Thymus (tissue), 11 donors: ENCODE results near the gene AIRE. TPM values are rescaled to one million over a fixed set of nuclear protein-coding genes. Genes with fewer than 3 reads are reported as not detected.

Experiments
- DNase-seq, 9 donors: peaks; one replicate each; pipeline ENCODE4 v3.0.0-alpha.2; 2013; ENCODE audit warnings: low spot score in 9 of 9, low read depth in 6 of 9, missing footprints in 1 of 9
- H3K27ac ChIP-seq, 2 donors: one replicate each; pipeline ENCODE4 v1.5.1; 2013; ENCODE audit warnings: control low read depth in 1 of 2, low read depth in 1 of 2, low read length in 1 of 2, mild to moderate bottlenecking in 1 of 2, moderate library complexity in 1 of 2
- H3K27me3 ChIP-seq, 2 donors: one replicate each; pipeline ENCODE4 v1.5.1; 2013; ENCODE audit warnings: low read length in 1 of 2; ENCODE audit not compliant: control insufficient read depth in 2 of 2, insufficient read depth in 1 of 2
- H3K36me3 ChIP-seq, 2 donors: one replicate each; pipeline ENCODE4 v1.5.1; 2013; ENCODE audit warnings: low read length in 1 of 2, mild to moderate bottlenecking in 1 of 2, moderate library complexity in 1 of 2; ENCODE audit not compliant: control insufficient read depth in 2 of 2, insufficient read depth in 2 of 2
- H3K4me1 ChIP-seq, 2 donors: one replicate each; pipeline ENCODE4 v1.5.1; 2013; ENCODE audit warnings: low read length in 2 of 2; ENCODE audit not compliant: control insufficient read depth in 2 of 2, insufficient read depth in 2 of 2
- H3K4me3 ChIP-seq, 2 donors: one replicate each; pipeline ENCODE4 v1.5.1; 2013; ENCODE audit warnings: low read length in 2 of 2, control low read depth in 1 of 2, mild to moderate bottlenecking in 1 of 2
- H3K9me3 ChIP-seq, 2 donors: one replicate each; pipeline ENCODE4 v1.5.1; 2013; ENCODE audit warnings: low read length in 1 of 2, mild to moderate bottlenecking in 1 of 2; ENCODE audit not compliant: control insufficient read depth in 2 of 2, insufficient read depth in 1 of 2
- WGBS: extraction: QIAGEN DNeasy Blood & Tissue Kit; methylation state at CpG from one replicate; pipeline ENCODE4 v1.1.7; 2013; 5-methylcytosine and 5-hydroxymethylcytosine counted together
- polyA plus RNA-seq: library from polyadenylated mRNA; stranded (reverse); fragments of 200-250 nt; gene quantifications from one replicate; pipeline ENCODE4 v1.2.3, GENCODE V29; 2013
- total RNA-seq: library from RNA; stranded (reverse); fragments of 120-200 nt; gene quantifications from one replicate; pipeline ENCODE4 v1.2.4, GENCODE V29; 2013
- donor health status: healthy.

The AIRE gene
- total and polyA plus RNA-seq, 2 donors = 11.9 to 52.2 TPM

GRCh38 chr21:44289381-44290010 is 3.8 kb downstream of the AIRE start:
- Histone ChIP-seq H3K36me3 (no peaks in the 10 kb centered on the region), H3K27ac (no peak overlapping the region), H3K4me3 (no peak overlapping the region), H3K27me3 (peaks cover 0 to 38% of the 10 kb centered on the region in 2 donors), H3K9me3 (no peaks in the 10 kb centered on the region), H3K4me1 (no peaks in the 10 kb centered on the region)
- WGBS = 96% methylated on average over 24 of the region's 24 CpGs
- DNase-seq = no peak

GRCh38 chr21:44290327-44291077 is 4.8 kb downstream of the AIRE start:
- no peaks in the 10 kb centered on the region for H3K36me3 ChIP-seq
- WGBS = 96% methylated on average over 16 of the region's 16 CpGs
- H3K4me1 ChIP-seq = peaks cover 0 to under 1% of the 10 kb centered on the region in 2 donors
- no peak for DNase-seq
- H3K9me3 ChIP-seq = no peaks in the 10 kb centered on the region
- no peak overlapping the region for H3K4me3 ChIP-seq
- no peak overlapping the region for H3K27ac ChIP-seq
- peaks cover 0 to 28% of the 10 kb centered on the region in 2 donors for H3K27me3 ChIP-seq

- WGBS = 90% methylated on average over 33 of the region's 33 CpGs
- peaks cover 0 to 25% of the 10 kb centered on the region in 2 donors for H3K27me3 ChIP-seq
- no peak for DNase-seq
Observed at GRCh38 chr21:44291078-44291935, 5.6 kb downstream of the AIRE start.

GRCh38 chr21:44291936-44292811 is 6.5 kb downstream of the AIRE start:
- no peaks in the 10 kb centered on the region for H3K9me3 ChIP-seq
- WGBS = 91% methylated on average over 25 of the region's 25 CpGs
- H3K27ac ChIP-seq = no peak overlapping the region
- peaks cover 0 to 8% of the 10 kb centered on the region in 2 donors for H3K4me1 ChIP-seq
- no peaks in the 10 kb centered on the region for H3K36me3 ChIP-seq
- H3K4me3 ChIP-seq = no peak overlapping the region
- no peak for DNase-seq
- H3K27me3 ChIP-seq = peaks cover 0 to 19% of the 10 kb centered on the region in 2 donors

More at GRCh38 chr21:44291078-44291935, 5.6 kb downstream of the AIRE start:
- H3K27ac ChIP-seq = no peak overlapping the region
- no peak overlapping the region for H3K4me3 ChIP-seq
- peaks cover 0 to 8% of the 10 kb centered on the region in 2 donors for H3K4me1 ChIP-seq
- H3K36me3 ChIP-seq = no peaks in the 10 kb centered on the region
- H3K9me3 ChIP-seq = no peaks in the 10 kb centered on the region

- H3K9me3 ChIP-seq = no peaks in the 10 kb centered on the region
- H3K27ac ChIP-seq = no peak overlapping the region
- no peak for DNase-seq
- WGBS = 96% methylated on average over 15 of the region's 15 CpGs
- no peaks in the 10 kb centered on the region for H3K36me3 ChIP-seq
- H3K4me3 ChIP-seq = no peak overlapping the region
- H3K4me1 ChIP-seq = peaks cover 2 to 14% of the 10 kb centered on the region in 2 donors
- H3K27me3 ChIP-seq = peaks cover 0 to 19% of the 10 kb centered on the region in 2 donors
Observed at GRCh38 chr21:44292812-44293195, 7.1 kb downstream of the AIRE start.

- Histone ChIP-seq H3K4me1 (peaks cover 2 to 18% of the 10 kb centered on the region in 2 donors), H3K36me3 (no peaks in the 10 kb centered on the region), H3K9me3 (no peaks in the 10 kb centered on the region), H3K27me3 (peaks cover 0 to 19% of the 10 kb centered on the region in 2 donors), H3K4me3 (no peak overlapping the region), H3K27ac (no peak overlapping the region)
- no peak for DNase-seq
- WGBS = 88% methylated on average over 33 of the region's 33 CpGs
Observed at GRCh38 chr21:44293551-44294231, 8.0 kb downstream of the AIRE start.

- Histone ChIP-seq H3K9me3 (no peaks in the 10 kb centered on the region), H3K27ac (no peak overlapping the region), H3K4me3 (no peak overlapping the region), H3K36me3 (no peaks in the 10 kb centered on the region), H3K27me3 (peaks cover 0 to 23% of the 10 kb centered on the region in 2 donors), H3K4me1 (peaks cover 8 to 24% of the 10 kb centered on the region in 2 donors)
- WGBS = 85% methylated on average over 26 of the region's 26 CpGs
- no peak for DNase-seq
Observed at GRCh38 chr21:44294391-44295162, 8.9 kb downstream of the AIRE start.
